HL-60 (cell line): ENCODE measurements around the gene SERF2.

Experiments used
- POLR2AphosphoS5 ChIP-seq: IDR thresholded peaks from 2 replicates; pipeline ENCODE4 v1.6.1; 2012; ENCODE audit warnings: low read depth
- TF ChIP-seq, protein P1 (sequence below): IDR thresholded peaks from one replicate; pipeline ENCODE4 v1.5.1; 2011; ENCODE audit warnings: low read length, control low read depth, inconsistent platforms; ENCODE audit not compliant: insufficient read depth

DNA sequence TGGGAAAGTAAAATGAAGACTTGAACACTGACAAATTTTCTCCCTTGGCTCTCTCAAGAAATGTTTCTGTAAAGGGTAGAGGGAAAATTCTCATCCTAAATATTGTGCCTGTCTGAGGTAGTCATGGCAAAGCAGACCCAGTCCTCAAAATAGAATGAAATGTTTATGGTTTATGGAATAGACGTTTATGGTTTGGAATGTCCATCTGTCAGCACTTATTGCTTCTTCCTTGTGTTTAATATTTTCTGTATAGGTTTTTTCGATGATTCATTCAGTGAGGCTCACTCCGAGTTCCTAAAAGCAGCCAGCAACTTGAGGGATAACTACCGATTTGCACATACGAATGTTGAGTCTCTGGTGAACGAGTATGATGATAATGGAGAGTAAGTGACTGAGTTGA, 29.3 kb upstream of the SERF2 start:
- TF ChIP-seq POLR2AphosphoS5 = no peak
- TF ChIP-seq, protein P1, sequence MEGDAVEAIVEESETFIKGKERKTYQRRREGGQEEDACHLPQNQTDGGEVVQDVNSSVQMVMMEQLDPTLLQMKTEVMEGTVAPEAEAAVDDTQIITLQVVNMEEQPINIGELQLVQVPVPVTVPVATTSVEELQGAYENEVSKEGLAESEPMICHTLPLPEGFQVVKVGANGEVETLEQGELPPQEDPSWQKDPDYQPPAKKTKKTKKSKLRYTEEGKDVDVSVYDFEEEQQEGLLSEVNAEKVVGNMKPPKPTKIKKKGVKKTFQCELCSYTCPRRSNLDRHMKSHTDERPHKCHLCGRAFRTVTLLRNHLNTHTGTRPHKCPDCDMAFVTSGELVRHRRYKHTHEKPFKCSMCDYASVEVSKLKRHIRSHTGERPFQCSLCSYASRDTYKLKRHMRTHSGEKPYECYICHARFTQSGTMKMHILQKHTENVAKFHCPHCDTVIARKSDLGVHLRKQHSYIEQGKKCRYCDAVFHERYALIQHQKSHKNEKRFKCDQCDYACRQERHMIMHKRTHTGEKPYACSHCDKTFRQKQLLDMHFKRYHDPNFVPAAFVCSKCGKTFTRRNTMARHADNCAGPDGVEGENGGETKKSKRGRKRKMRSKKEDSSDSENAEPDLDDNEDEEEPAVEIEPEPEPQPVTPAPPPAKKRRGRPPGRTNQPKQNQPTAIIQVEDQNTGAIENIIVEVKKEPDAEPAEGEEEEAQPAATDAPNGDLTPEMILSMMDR = no peak
